ENCODE results near the gene PNMT.

PNMT gene

DNA sequence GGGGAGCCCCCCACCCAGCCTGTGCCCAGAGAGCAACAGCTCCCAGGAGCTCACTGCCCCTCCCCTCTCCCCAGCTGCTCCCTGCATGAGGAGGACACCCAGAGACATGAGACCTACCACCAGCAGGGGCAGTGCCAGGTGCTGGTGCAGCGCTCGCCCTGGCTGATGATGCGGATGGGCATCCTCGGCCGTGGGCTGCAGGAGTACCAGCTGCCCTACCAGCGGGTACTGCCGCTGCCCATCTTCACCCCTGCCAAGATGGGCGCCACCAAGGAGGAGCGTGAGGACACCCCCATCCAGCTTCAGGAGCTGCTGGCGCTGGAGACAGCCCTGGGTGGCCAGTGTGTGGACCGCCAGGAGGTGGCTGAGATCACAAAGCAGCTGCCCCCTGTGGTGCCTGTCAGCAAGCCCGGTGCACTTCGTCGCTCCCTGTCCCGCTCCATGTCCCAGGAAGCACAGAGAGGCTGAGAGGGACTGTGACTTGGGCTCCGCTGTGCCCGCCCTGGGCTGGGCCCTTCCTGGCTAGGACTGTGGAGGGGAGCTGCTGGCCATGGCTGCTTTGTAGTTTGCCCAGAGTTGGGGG lies 2.5 kb upstream of the PNMT start:
- H3K4me3 ChIP-seq = no peak overlapping the region

DNA sequence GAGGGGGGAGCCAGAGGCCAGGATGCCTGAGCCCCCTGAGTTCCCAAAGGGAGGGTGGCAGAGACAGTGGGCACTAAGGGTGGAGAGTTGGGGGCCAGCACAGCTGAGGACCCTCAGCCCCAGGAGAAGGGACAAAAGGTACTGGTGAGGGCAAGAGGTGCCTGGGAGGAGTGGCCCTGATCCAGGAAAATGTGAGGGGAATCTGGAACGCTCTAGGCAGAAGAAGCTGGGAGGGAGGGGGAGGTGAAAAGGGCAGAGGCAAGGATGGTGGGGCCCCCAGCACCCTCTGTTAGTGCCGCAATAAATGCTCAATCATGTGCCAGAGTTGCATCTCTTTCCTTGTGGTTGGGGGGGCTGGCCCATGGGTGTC lies 2.0 kb upstream of the PNMT start:
- Histone ChIP-seq H3K4me3 (no peak overlapping the region), H3K27ac (no peak overlapping the region)

More for the DNA sequence above, 2.5 kb upstream of the PNMT start:
- H3K27ac ChIP-seq = no peak overlapping the region

GRCh38 chr17:39666601-39667261 lies 1.5 kb upstream of the PNMT start:
- H3K27ac ChIP-seq = no peak overlapping the region

GRCh38 chr17:39667262-39667944 lies 850 bp upstream of the PNMT start:
- Histone ChIP-seq H3K4me3 (peak overlapping the region in 4 of 7 experiments; percentile 12 to 34 (median 29)), H3K27ac (no peak overlapping the region)

More at GRCh38 chr17:39666601-39667261, 1.5 kb upstream of the PNMT start:
- no peak overlapping the region for H3K4me3 ChIP-seq

GRCh38 chr17:39669897-39670735 lies 1.9 kb downstream of the PNMT start:
- Histone ChIP-seq H3K27ac (no peak overlapping the region), H3K4me3 (no peak overlapping the region)

DNA sequence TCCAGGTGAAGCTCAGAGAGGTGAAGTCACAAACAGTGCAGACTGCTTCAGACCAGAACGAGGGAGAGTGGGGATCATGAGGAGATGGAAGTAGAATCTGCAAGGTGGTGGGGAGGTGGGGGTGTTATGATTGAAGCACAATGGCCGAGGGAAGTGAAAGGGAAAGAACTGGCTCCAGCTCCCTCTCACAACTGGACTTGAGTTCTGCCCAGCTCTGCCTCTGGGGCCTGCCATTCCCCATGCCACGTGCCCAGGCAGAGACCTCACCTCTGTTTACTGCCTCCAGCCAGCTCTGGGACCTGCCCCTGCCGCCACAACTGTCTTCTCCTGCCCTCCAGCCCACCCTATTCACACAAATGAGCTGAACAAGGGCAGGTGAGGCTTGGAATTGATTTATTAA lies 2.5 kb downstream of the PNMT start:
- no peak overlapping the region for H3K27ac ChIP-seq

DNA sequence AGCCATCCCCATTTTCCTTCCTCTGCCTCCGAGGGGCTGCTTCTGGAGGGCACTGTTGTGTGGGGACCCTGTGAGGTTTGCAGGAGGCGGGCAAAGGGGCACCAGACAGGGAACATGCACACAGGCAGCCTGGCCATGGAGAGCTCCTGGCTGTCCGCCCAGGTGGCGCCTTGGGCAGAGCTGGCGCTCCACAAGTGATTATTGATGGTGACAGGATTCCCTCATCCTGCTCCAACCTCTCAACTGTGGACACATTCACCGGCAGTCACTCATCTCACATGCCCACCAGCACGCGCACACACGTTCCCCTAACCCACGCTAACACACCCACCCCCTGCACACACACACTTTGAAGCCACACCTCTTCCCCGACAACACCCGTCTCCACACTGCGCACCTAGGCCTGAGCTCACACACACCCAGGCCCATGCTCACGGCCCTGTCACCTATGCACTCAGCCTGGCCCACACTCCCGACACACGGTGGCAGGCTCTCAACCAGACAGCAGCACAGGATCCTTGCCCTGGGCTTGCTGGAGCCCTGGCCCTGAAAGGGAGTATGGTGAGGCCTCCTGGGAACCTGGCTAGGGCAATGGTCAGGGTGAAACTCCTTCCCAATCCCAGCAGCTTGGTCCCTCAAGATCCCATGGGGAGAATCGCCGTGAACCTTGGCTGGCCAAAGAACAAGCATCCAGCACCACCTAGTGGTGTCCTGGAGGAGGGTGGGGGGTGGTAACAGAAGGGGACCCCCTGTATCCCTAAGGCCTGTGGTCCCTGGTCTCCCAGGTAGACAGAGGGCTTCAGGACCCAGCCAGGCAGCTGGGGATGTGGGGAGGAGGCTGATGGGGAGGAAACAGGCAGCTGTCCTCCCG lies 3.6 kb downstream of the PNMT start:
- no peak overlapping the region for H3K4me3 ChIP-seq
- H3K27ac ChIP-seq = peak overlapping the region in 4 of 21 experiments; percentile 6 to 47 (median 12)

More for the DNA sequence above, 2.5 kb downstream of the PNMT start:
- no peak overlapping the region for H3K4me3 ChIP-seq

- peak overlapping the region in 3 of 21 experiments; percentile 9 to 47 (median 14) for H3K27ac ChIP-seq
Observed at GRCh38 chr17:39672522-39673334, 4.5 kb downstream of the PNMT start.

GRCh38 chr17:39673335-39674081 lies 5.3 kb downstream of the PNMT start:
- peak overlapping the region in 1 of 21 experiments; percentile 79 for H3K27ac ChIP-seq
- no peak overlapping the region for H3K4me3 ChIP-seq

More at GRCh38 chr17:39672522-39673334, 4.5 kb downstream of the PNMT start:
- H3K4me3 ChIP-seq = no peak overlapping the region

GRCh38 chr17:39674179-39674578 lies 5.9 kb downstream of the PNMT start:
- Histone ChIP-seq H3K4me3 (no peak overlapping the region), H3K27ac (peak overlapping the region in 9 of 21 experiments; percentile 0 to 85 (median 74))

- peak overlapping the region in 20 of 21 experiments; percentile 15 to 85 (median 72) for H3K27ac ChIP-seq
- H3K4me3 ChIP-seq = no peak overlapping the region
Observed at GRCh38 chr17:39674702-39675389, 6.6 kb downstream of the PNMT start.

- Histone ChIP-seq H3K4me3 (no peak overlapping the region), H3K27ac (peak overlapping the region in 20 of 21 experiments; percentile 15 to 85 (median 72))
Observed at GRCh38 chr17:39675390-39676082, 7.3 kb downstream of the PNMT start.

- Histone ChIP-seq H3K4me3 (no peak overlapping the region), H3K27ac (peak overlapping the region in 17 of 21 experiments; percentile 44 to 85 (median 77))
Observed at GRCh38 chr17:39676198-39676819, 8.1 kb downstream of the PNMT start.

GRCh38 chr17:39677072-39677471 lies 8.8 kb downstream of the PNMT start:
- peak overlapping the region in 3 of 21 experiments; percentile 21 to 85 (median 57) for H3K27ac ChIP-seq
- H3K4me3 ChIP-seq = no peak overlapping the region

DNA sequence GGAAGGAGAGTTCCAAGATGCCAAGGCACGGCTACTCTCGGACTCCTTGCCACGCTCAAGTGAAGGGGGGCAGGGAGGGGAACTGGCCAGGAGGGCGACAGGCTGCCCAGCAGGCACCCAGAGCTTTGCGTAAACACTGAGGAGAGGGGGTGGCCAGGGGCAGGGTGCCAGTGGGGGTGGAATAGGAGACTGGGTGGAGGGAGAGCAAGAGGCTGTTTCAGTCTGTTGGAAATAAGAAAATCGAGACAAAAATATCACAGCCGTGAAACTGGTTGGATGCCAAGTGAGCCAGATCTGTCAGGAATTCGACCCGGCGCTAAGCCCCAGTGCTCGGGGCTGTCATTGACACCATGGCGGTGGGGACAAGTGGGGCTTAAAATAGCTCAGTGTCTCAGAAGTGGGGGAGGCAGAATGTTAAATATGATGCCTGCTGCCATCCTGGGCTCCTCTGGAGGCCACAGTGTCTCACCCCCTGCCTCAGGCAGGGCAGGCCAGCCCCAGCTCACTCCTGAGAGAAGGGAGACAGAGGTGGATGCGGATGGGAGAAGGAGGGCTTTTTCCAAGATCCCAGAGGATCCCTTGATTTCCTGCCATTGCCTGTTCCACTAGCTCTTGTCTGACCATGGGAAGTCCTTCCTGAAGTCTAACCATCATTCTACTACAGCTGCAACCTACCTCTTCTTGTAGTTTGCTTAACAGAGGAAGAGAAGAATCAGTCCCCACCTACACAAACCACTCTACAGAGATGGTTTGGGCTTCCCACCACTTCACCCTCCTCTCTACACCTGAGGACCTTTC lies 9.5 kb downstream of the PNMT start:
- Histone ChIP-seq H3K4me3 (no peak overlapping the region), H3K27ac (peak overlapping the region in 2 of 21 experiments; percentile 38 to 57)
